Type B pancreatic cell (in vitro differentiated cells): ENCODE data around the gene INHBB. TPM values are rescaled to one million over a fixed set of nuclear protein-coding genes. Genes with fewer than 3 reads are reported as not detected.

Experiments
- DNase-seq: peaks from one replicate; pipeline ENCODE4 v3.0.0; 2021; ENCODE audit warnings: mixed read lengths; ENCODE audit not compliant: unreplicated experiment; ENCODE audit errors: extremely low spot score
- H3K27ac Mint-ChIP-seq: 2 replicates; pipeline ENCODE4 v1.8.0; 2021; ENCODE audit warnings: mild to moderate bottlenecking, mixed read lengths
- H3K27me3 Mint-ChIP-seq: 2 replicates; pipeline ENCODE4 v1.8.0; 2021; ENCODE audit warnings: mixed read lengths
- H3K36me3 Mint-ChIP-seq: 2 replicates; pipeline ENCODE4 v1.8.0; 2021; ENCODE audit warnings: mixed read lengths
- H3K4me1 Mint-ChIP-seq: one replicate; pipeline ENCODE4 v1.8.0; 2021; ENCODE audit warnings: mixed read lengths; ENCODE audit not compliant: unreplicated experiment
- H3K4me3 Mint-ChIP-seq: 2 replicates; pipeline ENCODE4 v1.8.0; 2021; ENCODE audit warnings: mild to moderate bottlenecking, mixed read lengths
- H3K9me3 Mint-ChIP-seq: 2 replicates; pipeline ENCODE4 v1.8.0; 2021; ENCODE audit warnings: mixed read lengths
- CTCF ChIP-seq: fragments of 200-600 bp; sonication (generic); conservative IDR thresholded peaks from 2 replicates; pipeline ENCODE4 v1.5.0; 2021; ENCODE audit warnings: antibody characterized with exemption, mild to moderate bottlenecking
- total RNA-seq: library from RNA; stranded (reverse); gene quantifications from 2 replicates; pipeline ENCODE4 v1.2.1, GENCODE V29; 2021; ENCODE audit warnings: low replicate concordance

INHBB gene
- total RNA-seq, 1 donor from 2014 or later, result 7.5 TPM

- H3K9me3 Mint-ChIP-seq, result no peaks in the 10 kb centered on the region
- no peak overlapping the region for H3K27ac Mint-ChIP-seq
- no peak for TF ChIP-seq CTCF
- peak; percentile 63 for DNase-seq
- peaks cover 8% of the 10 kb centered on the region for H3K27me3 Mint-ChIP-seq
- H3K36me3 Mint-ChIP-seq, result no peaks in the 10 kb centered on the region
- no peak overlapping the region for H3K4me3 Mint-ChIP-seq
- peaks cover 11% of the 10 kb centered on the region for H3K4me1 Mint-ChIP-seq
Measured at GRCh38 chr2:120398051-120398995, 52.4 kb downstream of the INHBB start.

GRCh38 chr2:120398996-120399888 lies 53.3 kb downstream of the INHBB start:
- peak; percentile 65 for DNase-seq
- TF ChIP-seq CTCF, result no peak

GRCh38 chr2:120399889-120400240 lies 53.9 kb downstream of the INHBB start:
- H3K27ac Mint-ChIP-seq, result peak overlapping the region; percentile 21
- no peaks in the 10 kb centered on the region for H3K9me3 Mint-ChIP-seq

More at GRCh38 chr2:120398996-120399888, 53.3 kb downstream of the INHBB start:
- H3K4me1 Mint-ChIP-seq, result peaks cover 11% of the 10 kb centered on the region
- no peak overlapping the region for H3K4me3 Mint-ChIP-seq
- no peaks in the 10 kb centered on the region for H3K36me3 Mint-ChIP-seq
- H3K27me3 Mint-ChIP-seq, result peaks cover 8% of the 10 kb centered on the region
- no peaks in the 10 kb centered on the region for H3K9me3 Mint-ChIP-seq
- H3K27ac Mint-ChIP-seq, result peak overlapping the region; percentile 21

GRCh38 chr2:120400551-120400950 lies 54.6 kb downstream of the INHBB start:
- Mint-ChIP-seq H3K27ac (no peak overlapping the region), H3K4me1 (peaks cover 11% of the 10 kb centered on the region)
- no peak for TF ChIP-seq CTCF

More at GRCh38 chr2:120399889-120400240, 53.9 kb downstream of the INHBB start:
- no peaks in the 10 kb centered on the region for H3K36me3 Mint-ChIP-seq
- no peak overlapping the region for H3K4me3 Mint-ChIP-seq
- peaks cover 11% of the 10 kb centered on the region for H3K4me1 Mint-ChIP-seq
- DNase-seq, result no peak
- TF ChIP-seq CTCF, result no peak
- peaks cover 8% of the 10 kb centered on the region for H3K27me3 Mint-ChIP-seq

More at GRCh38 chr2:120400551-120400950, 54.6 kb downstream of the INHBB start:
- H3K9me3 Mint-ChIP-seq, result no peaks in the 10 kb centered on the region
- H3K4me3 Mint-ChIP-seq, result no peak overlapping the region
- DNase-seq, result no peak
- peaks cover 5% of the 10 kb centered on the region for H3K27me3 Mint-ChIP-seq
- no peaks in the 10 kb centered on the region for H3K36me3 Mint-ChIP-seq

Other genes with a start within 250 kb of the INHBB start
- 23.0 and 27.2 TPM in 2 replicates for gene TMEM185B, start 122.7 kb upstream of the INHBB start, total RNA-seq
- 40.4 and 48.1 TPM in 2 replicates for gene RALB, start 93.3 kb upstream of the INHBB start, total RNA-seq